Omental fat pad (tissue), 4 donors: ENCODE measurements around the gene GRIK3. TPM values are rescaled to one million over a fixed set of nuclear protein-coding genes. Genes with fewer than 3 reads are reported as not detected.

Experiments
- ATAC-seq: fragments of 150-250 bp; one replicate; pipeline ENCODE4 v1.9.1; 2016; ENCODE audit warnings: mild to moderate bottlenecking, moderate library complexity; ENCODE audit not compliant: low FRiP score
- DNase-seq: peaks from one replicate; pipeline ENCODE4 v3.0.0-alpha.2; 2019; ENCODE audit warnings: low spot score
- CTCF ChIP-seq, 3 donors: fragments of 450-650 bp; IDR thresholded peaks; one replicate each; pipeline ENCODE4 v1.5.1; 2016 to 2017; ENCODE audit warnings: antibody characterized with exemption in 3 of 3, mild to moderate bottlenecking in 3 of 3, moderate library complexity in 2 of 3
- total RNA-seq, 4 donors: library from RNA; depleted of rRNA; stranded (reverse); fragments of >200 nt; gene quantifications; one replicate each; pipeline ENCODE4 v1.1.0, GENCODE V29; 2016

Gene GRIK3
- total RNA-seq, 4 donors from 2014 or later, result 0.09 to 0.79 TPM; not detected in 2

- TF ChIP-seq CTCF (IDR thresholded peaks at IDR 0.05), result no peak
Observed at GRCh38 chr1:36852586-36852985, 181.7 kb downstream of the GRIK3 start.

GRCh38 chr1:36851595-36851994 lies 182.7 kb downstream of the GRIK3 start:
- ATAC-seq (no peak), DNase-seq (no peak)
- TF ChIP-seq CTCF (IDR thresholded peaks at IDR 0.05), result no peak

More at GRCh38 chr1:36852586-36852985, 181.7 kb downstream of the GRIK3 start:
- ATAC-seq, result no peak
- DNase-seq, result no peak

GRCh38 chr1:36851087-36851486 lies 183.2 kb downstream of the GRIK3 start:
- no peak for TF ChIP-seq CTCF (IDR thresholded peaks at IDR 0.05)

GRCh38 chr1:36849956-36850355 lies 184.4 kb downstream of the GRIK3 start:
- no peak for DNase-seq
- no peak for TF ChIP-seq CTCF (IDR thresholded peaks at IDR 0.05)
- no peak for ATAC-seq

More at GRCh38 chr1:36851087-36851486, 183.2 kb downstream of the GRIK3 start:
- DNase-seq, result no peak
- ATAC-seq, result no peak

GRCh38 chr1:36847761-36848160 lies 186.6 kb downstream of the GRIK3 start:
- ATAC-seq, result no peak

GRCh38 chr1:36847186-36847585 lies 187.1 kb downstream of the GRIK3 start:
- DNase-seq (no peak), ATAC-seq (no peak)
- TF ChIP-seq CTCF (IDR thresholded peaks at IDR 0.05), result no peak

More at GRCh38 chr1:36847761-36848160, 186.6 kb downstream of the GRIK3 start:
- no peak for DNase-seq
- TF ChIP-seq CTCF (IDR thresholded peaks at IDR 0.05), result no peak

GRCh38 chr1:36846357-36846756 lies 188.0 kb downstream of the GRIK3 start:
- no peak for TF ChIP-seq CTCF (IDR thresholded peaks at IDR 0.05)
- ATAC-seq (no peak), DNase-seq (no peak)
